ENCODE results near the gene STK17A.

- TF ChIP-seq, protein P1, sequence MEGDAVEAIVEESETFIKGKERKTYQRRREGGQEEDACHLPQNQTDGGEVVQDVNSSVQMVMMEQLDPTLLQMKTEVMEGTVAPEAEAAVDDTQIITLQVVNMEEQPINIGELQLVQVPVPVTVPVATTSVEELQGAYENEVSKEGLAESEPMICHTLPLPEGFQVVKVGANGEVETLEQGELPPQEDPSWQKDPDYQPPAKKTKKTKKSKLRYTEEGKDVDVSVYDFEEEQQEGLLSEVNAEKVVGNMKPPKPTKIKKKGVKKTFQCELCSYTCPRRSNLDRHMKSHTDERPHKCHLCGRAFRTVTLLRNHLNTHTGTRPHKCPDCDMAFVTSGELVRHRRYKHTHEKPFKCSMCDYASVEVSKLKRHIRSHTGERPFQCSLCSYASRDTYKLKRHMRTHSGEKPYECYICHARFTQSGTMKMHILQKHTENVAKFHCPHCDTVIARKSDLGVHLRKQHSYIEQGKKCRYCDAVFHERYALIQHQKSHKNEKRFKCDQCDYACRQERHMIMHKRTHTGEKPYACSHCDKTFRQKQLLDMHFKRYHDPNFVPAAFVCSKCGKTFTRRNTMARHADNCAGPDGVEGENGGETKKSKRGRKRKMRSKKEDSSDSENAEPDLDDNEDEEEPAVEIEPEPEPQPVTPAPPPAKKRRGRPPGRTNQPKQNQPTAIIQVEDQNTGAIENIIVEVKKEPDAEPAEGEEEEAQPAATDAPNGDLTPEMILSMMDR (IDR thresholded peaks at IDR 0.05) = no peak
- no peak for TF ChIP-seq REST (IDR thresholded peaks at IDR 0.05; ENCODE audit: low read depth, low read length)
- no peak for TF ChIP-seq FOXJ3 (CRISPR knock-in tag; IDR thresholded peaks at IDR 0.05)
- no peak for TF ChIP-seq EZH2phosphoT487 (IDR thresholded peaks at IDR 0.05; ENCODE audit: borderline replicate concordance, low read depth)
- no peak for TF ChIP-seq PBX3 (IDR thresholded peaks at IDR 0.05)
- TF ChIP-seq TCF12 (IDR thresholded peaks at IDR 0.05) = no peak
- TF ChIP-seq SMC3 (IDR thresholded peaks at IDR 0.05; ENCODE audit: low read depth, low read length) = no peak
- no peak for TF ChIP-seq RAD21 (IDR thresholded peaks at IDR 0.05; ENCODE audit: low read length)
- no peak for TF ChIP-seq SIN3A (IDR thresholded peaks at IDR 0.05; ENCODE audit: borderline replicate concordance, low read depth, low read length)
- no peak for TF ChIP-seq NRF1 (IDR thresholded peaks at IDR 0.05; ENCODE audit: low read depth, low read length)
- no peak for TF ChIP-seq EP300 (IDR thresholded peaks at IDR 0.05; ENCODE audit: borderline replicate concordance in 1 of 2, low read depth in 1 of 2, low read length in 1 of 2)
- no peak for TF ChIP-seq POLR2AphosphoS5 (IDR thresholded peaks at IDR 0.05; ENCODE audit: low read depth, low read length)
These were observed 24.9 kb upstream of the STK17A start for GRCh38 chr7:43557831-43558495.
